Measurements from ENCODE around the gene GHR.

Gene GHR

GRCh38 chr5:42626462-42626861 lies 203.2 kb downstream of the GHR start:
- Histone ChIP-seq H3K9ac (ENCODE audit: low read length in 5 of 5) (no peak overlapping the region), H3K4me3 (ENCODE audit: low read depth in 1 of 5, low read length in 5 of 5) (no peak overlapping the region), H3K27me3 (ENCODE audit: control insufficient read depth in 5 of 5, insufficient read depth in 4 of 5, low read length in 5 of 5) (no peaks in the 10 kb centered on the region), H3K27ac (ENCODE audit: low read depth, low read length) (no peak overlapping the region), H3K9me3 (ENCODE audit: control insufficient read depth in 5 of 5, low read length in 5 of 5) (no peaks in the 10 kb centered on the region), H3K36me3 (ENCODE audit: control insufficient read depth in 5 of 5, insufficient read depth in 5 of 5, low read length in 5 of 5) (peaks cover 0 to 14% (median 3%) of the 10 kb centered on the region in 5 donors), H3K4me1 (ENCODE audit: control insufficient read depth in 5 of 5, insufficient read depth in 5 of 5, low read length in 5 of 5) (peaks cover 0 to 15% (median 13%) of the 10 kb centered on the region in 5 donors)

- Histone ChIP-seq H3K9ac (ENCODE audit: low read length in 5 of 5) (no peak overlapping the region), H3K27me3 (ENCODE audit: control insufficient read depth in 5 of 5, insufficient read depth in 4 of 5, low read length in 5 of 5) (no peaks in the 10 kb centered on the region), H3K4me3 (ENCODE audit: low read depth in 1 of 5, low read length in 5 of 5) (no peak overlapping the region), H3K4me1 (ENCODE audit: control insufficient read depth in 5 of 5, insufficient read depth in 5 of 5, low read length in 5 of 5) (peaks cover 0 to 15% (median 8%) of the 10 kb centered on the region in 5 donors), H3K9me3 (ENCODE audit: control insufficient read depth in 5 of 5, low read length in 5 of 5) (no peaks in the 10 kb centered on the region), H3K36me3 (ENCODE audit: control insufficient read depth in 5 of 5, insufficient read depth in 5 of 5, low read length in 5 of 5) (peaks cover 0 to 14% (median 0%) of the 10 kb centered on the region in 5 donors), H3K27ac (ENCODE audit: low read depth, low read length) (no peak overlapping the region)
Measured at GRCh38 chr5:42628821-42629220, 205.6 kb downstream of the GHR start.

- Histone ChIP-seq H3K36me3 (ENCODE audit: control insufficient read depth in 5 of 5, insufficient read depth in 5 of 5, low read length in 5 of 5) (peaks cover 0 to 14% (median 0%) of the 10 kb centered on the region in 5 donors), H3K9ac (ENCODE audit: low read length in 5 of 5) (no peak overlapping the region), H3K4me1 (ENCODE audit: control insufficient read depth in 5 of 5, insufficient read depth in 5 of 5, low read length in 5 of 5) (peaks cover 0 to 15% (median 8%) of the 10 kb centered on the region in 5 donors), H3K4me3 (ENCODE audit: low read depth in 1 of 5, low read length in 5 of 5) (no peak overlapping the region), H3K9me3 (ENCODE audit: control insufficient read depth in 5 of 5, low read length in 5 of 5) (no peaks in the 10 kb centered on the region), H3K27ac (ENCODE audit: low read depth, low read length) (no peak overlapping the region), H3K27me3 (ENCODE audit: control insufficient read depth in 5 of 5, insufficient read depth in 4 of 5, low read length in 5 of 5) (no peaks in the 10 kb centered on the region)
Measured at GRCh38 chr5:42629284-42629683, 206.0 kb downstream of the GHR start.

- Histone ChIP-seq H3K9ac (ENCODE audit: low read length in 5 of 5) (no peak overlapping the region), H3K4me3 (ENCODE audit: low read depth in 1 of 5, low read length in 5 of 5) (no peak overlapping the region), H3K36me3 (ENCODE audit: control insufficient read depth in 5 of 5, insufficient read depth in 5 of 5, low read length in 5 of 5) (peaks cover 0 to 15% (median 0%) of the 10 kb centered on the region in 5 donors), H3K4me1 (ENCODE audit: control insufficient read depth in 5 of 5, insufficient read depth in 5 of 5, low read length in 5 of 5) (peaks cover 0 to 15% (median 8%) of the 10 kb centered on the region in 5 donors), H3K9me3 (ENCODE audit: control insufficient read depth in 5 of 5, low read length in 5 of 5) (no peaks in the 10 kb centered on the region), H3K27ac (ENCODE audit: low read depth, low read length) (no peak overlapping the region), H3K27me3 (ENCODE audit: control insufficient read depth in 5 of 5, insufficient read depth in 4 of 5, low read length in 5 of 5) (no peaks in the 10 kb centered on the region)
Measured at GRCh38 chr5:42631241-42631640, 208.0 kb downstream of the GHR start.

GRCh38 chr5:42632354-42632900 lies 209.2 kb downstream of the GHR start:
- Histone ChIP-seq H3K4me1 (ENCODE audit: control insufficient read depth in 5 of 5, insufficient read depth in 5 of 5, low read length in 5 of 5) (peaks cover 0 to 8% (median 8%) of the 10 kb centered on the region in 5 donors), H3K9ac (ENCODE audit: low read length in 5 of 5) (no peak overlapping the region), H3K9me3 (ENCODE audit: control insufficient read depth in 5 of 5, low read length in 5 of 5) (no peaks in the 10 kb centered on the region), H3K27ac (ENCODE audit: low read depth, low read length) (peak overlapping the region; percentile 0), H3K27me3 (ENCODE audit: control insufficient read depth in 5 of 5, insufficient read depth in 4 of 5, low read length in 5 of 5) (no peaks in the 10 kb centered on the region), H3K36me3 (ENCODE audit: control insufficient read depth in 5 of 5, insufficient read depth in 5 of 5, low read length in 5 of 5) (peaks cover 0 to 15% (median 0%) of the 10 kb centered on the region in 5 donors), H3K4me3 (ENCODE audit: low read depth in 1 of 5, low read length in 5 of 5) (no peak overlapping the region)

- Histone ChIP-seq H3K27ac (ENCODE audit: low read depth, low read length) (no peak overlapping the region), H3K27me3 (ENCODE audit: control insufficient read depth in 5 of 5, insufficient read depth in 4 of 5, low read length in 5 of 5) (no peaks in the 10 kb centered on the region), H3K4me3 (ENCODE audit: low read depth in 1 of 5, low read length in 5 of 5) (no peak overlapping the region), H3K36me3 (ENCODE audit: control insufficient read depth in 5 of 5, insufficient read depth in 5 of 5, low read length in 5 of 5) (peaks cover 0 to 22% (median 0%) of the 10 kb centered on the region in 5 donors), H3K9ac (ENCODE audit: low read length in 5 of 5) (no peak overlapping the region), H3K9me3 (ENCODE audit: control insufficient read depth in 5 of 5, low read length in 5 of 5) (no peaks in the 10 kb centered on the region), H3K4me1 (ENCODE audit: control insufficient read depth in 5 of 5, insufficient read depth in 5 of 5, low read length in 5 of 5) (peaks cover 0 to 8% (median 8%) of the 10 kb centered on the region in 5 donors)
Measured at GRCh38 chr5:42634575-42634974, 211.3 kb downstream of the GHR start.

GRCh38 chr5:42636425-42636824 lies 213.2 kb downstream of the GHR start:
- H3K4me3 ChIP-seq (ENCODE audit: low read depth in 1 of 5, low read length in 5 of 5), result no peak overlapping the region
- H3K27ac ChIP-seq (ENCODE audit: low read depth, low read length), result no peak overlapping the region
- H3K27me3 ChIP-seq (ENCODE audit: control insufficient read depth in 5 of 5, insufficient read depth in 4 of 5, low read length in 5 of 5), result no peaks in the 10 kb centered on the region
- peaks cover 0 to 8% (median 8%) of the 10 kb centered on the region in 5 donors for H3K4me1 ChIP-seq (ENCODE audit: control insufficient read depth in 5 of 5, insufficient read depth in 5 of 5, low read length in 5 of 5)
- no peaks in the 10 kb centered on the region for H3K9me3 ChIP-seq (ENCODE audit: control insufficient read depth in 5 of 5, low read length in 5 of 5)
- H3K36me3 ChIP-seq (ENCODE audit: control insufficient read depth in 5 of 5, insufficient read depth in 5 of 5, low read length in 5 of 5), result peaks cover 0 to 22% (median 0%) of the 10 kb centered on the region in 5 donors
- H3K9ac ChIP-seq (ENCODE audit: low read length in 5 of 5), result no peak overlapping the region

GRCh38 chr5:42636946-42637345 lies 213.7 kb downstream of the GHR start:
- no peaks in the 10 kb centered on the region for H3K27me3 ChIP-seq (ENCODE audit: control insufficient read depth in 5 of 5, insufficient read depth in 4 of 5, low read length in 5 of 5)

GRCh38 chr5:42638972-42639371 lies 215.7 kb downstream of the GHR start:
- Histone ChIP-seq H3K9ac (ENCODE audit: low read length in 5 of 5) (no peak overlapping the region), H3K4me3 (ENCODE audit: low read depth in 1 of 5, low read length in 5 of 5) (no peak overlapping the region), H3K36me3 (ENCODE audit: control insufficient read depth in 5 of 5, insufficient read depth in 5 of 5, low read length in 5 of 5) (peaks cover 0 to 21% (median 2%) of the 10 kb centered on the region in 5 donors), H3K9me3 (ENCODE audit: control insufficient read depth in 5 of 5, low read length in 5 of 5) (no peaks in the 10 kb centered on the region), H3K27me3 (ENCODE audit: control insufficient read depth in 5 of 5, insufficient read depth in 4 of 5, low read length in 5 of 5) (no peaks in the 10 kb centered on the region), H3K27ac (ENCODE audit: low read depth, low read length) (no peak overlapping the region), H3K4me1 (ENCODE audit: control insufficient read depth in 5 of 5, insufficient read depth in 5 of 5, low read length in 5 of 5) (peaks cover 0 to 2% (median 0%) of the 10 kb centered on the region in 5 donors)

More at GRCh38 chr5:42636946-42637345, 213.7 kb downstream of the GHR start:
- H3K4me1 ChIP-seq (ENCODE audit: control insufficient read depth in 5 of 5, insufficient read depth in 5 of 5, low read length in 5 of 5), result peaks cover 0 to 8% (median 7%) of the 10 kb centered on the region in 5 donors
- no peak overlapping the region for H3K4me3 ChIP-seq (ENCODE audit: low read depth in 1 of 5, low read length in 5 of 5)
- H3K36me3 ChIP-seq (ENCODE audit: control insufficient read depth in 5 of 5, insufficient read depth in 5 of 5, low read length in 5 of 5), result peaks cover 0 to 21% (median 0%) of the 10 kb centered on the region in 5 donors
- H3K27ac ChIP-seq (ENCODE audit: low read depth, low read length), result no peak overlapping the region
- H3K9me3 ChIP-seq (ENCODE audit: control insufficient read depth in 5 of 5, low read length in 5 of 5), result no peaks in the 10 kb centered on the region
- no peak overlapping the region for H3K9ac ChIP-seq (ENCODE audit: low read length in 5 of 5)

GRCh38 chr5:42640835-42641234 lies 217.6 kb downstream of the GHR start:
- Histone ChIP-seq H3K4me3 (ENCODE audit: low read depth in 1 of 5, low read length in 5 of 5) (no peak overlapping the region), H3K9me3 (ENCODE audit: control insufficient read depth in 5 of 5, low read length in 5 of 5) (no peaks in the 10 kb centered on the region), H3K27ac (ENCODE audit: low read depth, low read length) (no peak overlapping the region), H3K27me3 (ENCODE audit: control insufficient read depth in 5 of 5, insufficient read depth in 4 of 5, low read length in 5 of 5) (no peaks in the 10 kb centered on the region), H3K4me1 (ENCODE audit: control insufficient read depth in 5 of 5, insufficient read depth in 5 of 5, low read length in 5 of 5) (peaks cover 0 to 15% (median 12%) of the 10 kb centered on the region in 5 donors), H3K9ac (ENCODE audit: low read length in 5 of 5) (no peak overlapping the region), H3K36me3 (ENCODE audit: control insufficient read depth in 5 of 5, insufficient read depth in 5 of 5, low read length in 5 of 5) (peaks cover 0 to 17% (median 0%) of the 10 kb centered on the region in 5 donors)
